H9 (cell line): ENCODE measurements around the gene DERL2. TPM values are rescaled to one million over a fixed set of nuclear protein-coding genes. Genes with fewer than 3 reads are reported as not detected.

Experiments
- DNase-seq: peaks from one replicate; pipeline ENCODE4 v3.0.0-alpha.2; 2017
- H2AFZ ChIP-seq: one replicate; pipeline ENCODE4 v1.6.1; 2013; ENCODE audit warnings: mild to moderate bottlenecking, low read length, control low read depth, moderate library complexity
- H2AK5ac ChIP-seq: 2 replicates; pipeline ENCODE4 v1.6.1; 2013; ENCODE audit warnings: low read length, control low read depth, mixed read lengths; ENCODE audit not compliant: insufficient read length
- H2BK120ac ChIP-seq: one replicate; pipeline ENCODE4 v1.6.1; 2013; ENCODE audit warnings: low read depth, mild to moderate bottlenecking, low read length, control low read depth, inconsistent platforms; ENCODE audit not compliant: poor library complexity, severe bottlenecking
- H2BK12ac ChIP-seq: 2 replicates; pipeline ENCODE4 v1.6.1; 2013; ENCODE audit warnings: low read length, control low read depth, mixed read lengths, low read depth; ENCODE audit not compliant: insufficient read length
- H2BK15ac ChIP-seq: 2 replicates; pipeline ENCODE4 v1.6.1; 2013; ENCODE audit warnings: low read depth, low read length, control low read depth
- H2BK20ac ChIP-seq: one replicate; pipeline ENCODE4 v1.6.1; 2013; ENCODE audit warnings: low read depth, mild to moderate bottlenecking, low read length, control low read depth, inconsistent platforms; ENCODE audit not compliant: poor library complexity, severe bottlenecking
- H2BK5ac ChIP-seq: 2 replicates; pipeline ENCODE4 v1.6.1; 2013; ENCODE audit warnings: low read length, control low read depth, mixed read lengths; ENCODE audit not compliant: insufficient read length
- H3K14ac ChIP-seq: 2 replicates; pipeline ENCODE4 v1.6.1; 2013; ENCODE audit warnings: low read length, control low read depth; ENCODE audit not compliant: insufficient read depth
- H3K18ac ChIP-seq: 2 replicates; pipeline ENCODE4 v1.6.1; 2013; ENCODE audit warnings: low read depth, mild to moderate bottlenecking, mixed read lengths, low read length, control low read depth; ENCODE audit not compliant: insufficient read length
- H3K23ac ChIP-seq: 2 replicates; pipeline ENCODE4 v1.6.1; 2013; ENCODE audit warnings: low read length, control low read depth, mixed read lengths, low read depth; ENCODE audit not compliant: insufficient read length
- H3K23me2 ChIP-seq: 2 replicates; pipeline ENCODE4 v1.6.1; 2013; ENCODE audit warnings: low read depth, mild to moderate bottlenecking, mixed read lengths, low read length, control low read depth; ENCODE audit not compliant: insufficient read length, poor library complexity, severe bottlenecking
- H3K27ac ChIP-seq: 2 replicates; pipeline ENCODE4 v1.5.1; 2013; ENCODE audit warnings: low read length, control low read depth, mixed read lengths, low read depth; ENCODE audit not compliant: insufficient read length
- H3K27me3 ChIP-seq: 2 replicates; pipeline ENCODE4 v1.6.1; 2013; ENCODE audit warnings: low read length, control low read depth, inconsistent platforms; ENCODE audit not compliant: insufficient read depth
- H3K4ac ChIP-seq: 2 replicates; pipeline ENCODE4 v1.6.1; 2013; ENCODE audit warnings: low read depth, mild to moderate bottlenecking, control low read depth, inconsistent platforms, low read length, moderate library complexity
- H3K4me1 ChIP-seq: 2 replicates; pipeline ENCODE4 v1.6.1; 2013; ENCODE audit warnings: low read length, control low read depth, inconsistent platforms; ENCODE audit not compliant: insufficient read depth
- H3K4me2 ChIP-seq: 2 replicates; pipeline ENCODE4 v1.6.1; 2013; ENCODE audit warnings: low read length, control low read depth, mixed read lengths; ENCODE audit not compliant: insufficient read length, insufficient read depth
- H3K56ac ChIP-seq: 2 replicates; pipeline ENCODE4 v1.6.1; 2013; ENCODE audit warnings: low read depth, mild to moderate bottlenecking, mixed read lengths, low read length, control low read depth; ENCODE audit not compliant: insufficient read length
- H3K79me1 ChIP-seq: 2 replicates; pipeline ENCODE4 v1.6.1; 2013; ENCODE audit warnings: low read depth, mild to moderate bottlenecking, moderate library complexity, low read length, control low read depth, inconsistent platforms; ENCODE audit not compliant: insufficient read depth, poor library complexity, severe bottlenecking
- H3K79me2 ChIP-seq: 2 replicates; pipeline ENCODE4 v1.6.1; 2013; ENCODE audit warnings: low read length, control low read depth, inconsistent platforms; ENCODE audit not compliant: insufficient read depth
- H3K9ac ChIP-seq: 2 replicates; pipeline ENCODE4 v1.6.1; 2013; ENCODE audit warnings: low read length, control low read depth, mixed read lengths; ENCODE audit not compliant: insufficient read length; ENCODE audit errors: extremely low read depth
- H3K9me3 ChIP-seq: one replicate; pipeline ENCODE4 v1.6.1; 2013; ENCODE audit warnings: low read depth, low read length, inconsistent platforms; ENCODE audit not compliant: control insufficient read depth
- H3T11ph ChIP-seq: one replicate; pipeline ENCODE4 v1.6.1; 2013; ENCODE audit warnings: mild to moderate bottlenecking, low read length, control low read depth, inconsistent platforms
- H4K20me1 ChIP-seq: one replicate; pipeline ENCODE4 v1.6.1; 2013; ENCODE audit not compliant: control insufficient read depth, insufficient read length, insufficient read depth
- H4K5ac ChIP-seq: 2 replicates; pipeline ENCODE4 v1.6.1; 2013; ENCODE audit warnings: low read depth, mild to moderate bottlenecking, mixed read lengths, low read length, control low read depth; ENCODE audit not compliant: insufficient read length
- H4K8ac ChIP-seq: replicated peaks from 2 replicates; pipeline ENCODE4 v1.6.1; 2013; ENCODE audit warnings: low read length, control low read depth, mixed read lengths, low read depth; ENCODE audit not compliant: insufficient read length
- H4K91ac ChIP-seq: 2 replicates; pipeline ENCODE4 v1.6.1; 2013; ENCODE audit warnings: low read depth, mild to moderate bottlenecking, moderate library complexity, mixed read lengths, low read length, control low read depth; ENCODE audit not compliant: insufficient read length
- H3K27ac Mint-ChIP-seq, 3 experiments: 2 replicates in 2 of 3; 3 replicates in 1 of 3; pipeline ENCODE4 v1.8.0; 2020 to 2021; ENCODE audit warnings: mixed read lengths in 3 of 3, mild to moderate bottlenecking in 1 of 3, moderate library complexity in 1 of 3
- H3K27me3 Mint-ChIP-seq: 2 replicates; pipeline ENCODE4 v1.8.0; 2021; ENCODE audit warnings: low read depth, mild to moderate bottlenecking, moderate library complexity, mixed read lengths
- H3K36me3 Mint-ChIP-seq, 3 experiments: 2 replicates in 2 of 3; 3 replicates in 1 of 3; pipeline ENCODE4 v1.8.0; 2020 to 2021; ENCODE audit warnings: low read depth in 3 of 3, mixed read lengths in 3 of 3; ENCODE audit not compliant: insufficient read depth in 1 of 3
- H3K4me1 Mint-ChIP-seq, 2 experiments: 2 replicates each; pipeline ENCODE4 v1.8.0; 2020; ENCODE audit warnings: mixed read lengths in 2 of 2
- H3K4me3 Mint-ChIP-seq, 2 experiments: 2 replicates in 1 of 2; 3 replicates in 1 of 2; pipeline ENCODE4 v1.8.0; 2020 to 2021; ENCODE audit warnings: mild to moderate bottlenecking in 2 of 2, mixed read lengths in 2 of 2, moderate library complexity in 1 of 2
- H3K9me3 Mint-ChIP-seq, 2 experiments: 2 replicates in 1 of 2; 3 replicates in 1 of 2; pipeline ENCODE4 v1.8.0; 2020; ENCODE audit warnings: mild to moderate bottlenecking in 2 of 2, mixed read lengths in 2 of 2, moderate library complexity in 1 of 2
- WGBS: extraction: QIAGEN DNeasy Blood & Tissue Kit; methylation state at CpG from one replicate; pipeline ENCODE4 v1.1.7; 2013; ENCODE audit warnings: missing lambda C conversion rate, low lambda C conversion rate, mixed read lengths; ENCODE audit not compliant: insufficient read length; ENCODE audit errors: extremely low coverage; 5-methylcytosine and 5-hydroxymethylcytosine counted together
- total RNA-seq: library from RNA; stranded (reverse); gene quantifications from 2 replicates; pipeline ENCODE4 v1.2.1, GENCODE V29; 2021
- TF ChIP-seq, protein P1 (sequence below): fragments of 200-600 bp; sonication (generic); conservative IDR thresholded peaks from 3 replicates; pipeline ENCODE4 v1.8.0; 2021; ENCODE audit warnings: antibody characterized with exemption, mild to moderate bottlenecking

DERL2 gene
- total RNA-seq, 1 experiment from 2014 or later = 83.2 TPM

- Histone ChIP-seq H3K4me2 (peak within 1 kb of the TSS; percentile 99), H3K79me1 (peaks cover 3% of the 10 kb centered on the region), H3K27me3 (no peaks in the 10 kb centered on the region), H3K4ac (peak within 1 kb of the TSS; percentile 13; the same call in 1 of the 2 replicates), H3T11ph (no peak within 1 kb of the TSS), H4K20me1 (no peaks in the 10 kb centered on the region), H3K18ac (peak within 1 kb of the TSS; percentile 99), H2BK12ac (peak within 1 kb of the TSS; percentile 90), H3K23ac (peak within 1 kb of the TSS; percentile 21), H3K79me2 (peaks cover 13% of the 10 kb centered on the region; the same call in 1 of the 2 replicates), H3K9me3 (no peaks in the 10 kb centered on the region), H2BK15ac (0 out of 2 replicates have a peak within 1 kb of the TSS, but pooled peaks have one; percentile 60), H3K4me1 (no peaks in the 10 kb centered on the region), H2AK5ac (no peak within 1 kb of the TSS), H3K14ac (peak within 1 kb of the TSS; percentile 100), H4K5ac (peak within 1 kb of the TSS; percentile 91), H3K27ac (peak within 1 kb of the TSS; percentile 94), H2BK120ac (peak within 1 kb of the TSS; percentile 87), H3K56ac (peak within 1 kb of the TSS; percentile 76), H2BK5ac (peak within 1 kb of the TSS; percentile 94), H4K8ac (peak within 1 kb of the TSS; percentile 89), H2AFZ (no peak within 1 kb of the TSS), H4K91ac (peak within 1 kb of the TSS; percentile 81), H2BK20ac (no peak within 1 kb of the TSS), H3K9ac (peak within 1 kb of the TSS; percentile 99), H3K23me2 (peaks cover 12% of the 10 kb centered on the region)
- H3K4me1 Mint-ChIP-seq = peaks cover 4 to 21% of the 10 kb centered on the region in 2 experiments
- no CpG with 5 or more reads among the region's 77 CpGs for WGBS
- H3K4me3 Mint-ChIP-seq = peak within 1 kb of the TSS; percentile 97 to 100
- H3K27me3 Mint-ChIP-seq = no peaks in the 10 kb centered on the region; the same call in 1 of the 2 replicates
- peak within 1 kb of the TSS; percentile 98 to 100 (median 99) for H3K27ac Mint-ChIP-seq
- TF ChIP-seq, protein P1, sequence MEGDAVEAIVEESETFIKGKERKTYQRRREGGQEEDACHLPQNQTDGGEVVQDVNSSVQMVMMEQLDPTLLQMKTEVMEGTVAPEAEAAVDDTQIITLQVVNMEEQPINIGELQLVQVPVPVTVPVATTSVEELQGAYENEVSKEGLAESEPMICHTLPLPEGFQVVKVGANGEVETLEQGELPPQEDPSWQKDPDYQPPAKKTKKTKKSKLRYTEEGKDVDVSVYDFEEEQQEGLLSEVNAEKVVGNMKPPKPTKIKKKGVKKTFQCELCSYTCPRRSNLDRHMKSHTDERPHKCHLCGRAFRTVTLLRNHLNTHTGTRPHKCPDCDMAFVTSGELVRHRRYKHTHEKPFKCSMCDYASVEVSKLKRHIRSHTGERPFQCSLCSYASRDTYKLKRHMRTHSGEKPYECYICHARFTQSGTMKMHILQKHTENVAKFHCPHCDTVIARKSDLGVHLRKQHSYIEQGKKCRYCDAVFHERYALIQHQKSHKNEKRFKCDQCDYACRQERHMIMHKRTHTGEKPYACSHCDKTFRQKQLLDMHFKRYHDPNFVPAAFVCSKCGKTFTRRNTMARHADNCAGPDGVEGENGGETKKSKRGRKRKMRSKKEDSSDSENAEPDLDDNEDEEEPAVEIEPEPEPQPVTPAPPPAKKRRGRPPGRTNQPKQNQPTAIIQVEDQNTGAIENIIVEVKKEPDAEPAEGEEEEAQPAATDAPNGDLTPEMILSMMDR = no peak
- peak; percentile 100 for DNase-seq
- H3K9me3 Mint-ChIP-seq = no peaks in the 10 kb centered on the region
- H3K36me3 Mint-ChIP-seq = peaks cover 31 to 70% (median 58%) of the 10 kb centered on the region in 3 experiments
Measured at GRCh38 chr17:5486206-5487124, 487 bp upstream of the DERL2 start, which contains the start of gene MIS12. MIS12 (plus strand) TSS chr17:5486566; CDS start chr17:5488863, 2,297 bp downstream.
